ENCODE data around the gene C11orf58.

Gene C11orf58

DNA sequence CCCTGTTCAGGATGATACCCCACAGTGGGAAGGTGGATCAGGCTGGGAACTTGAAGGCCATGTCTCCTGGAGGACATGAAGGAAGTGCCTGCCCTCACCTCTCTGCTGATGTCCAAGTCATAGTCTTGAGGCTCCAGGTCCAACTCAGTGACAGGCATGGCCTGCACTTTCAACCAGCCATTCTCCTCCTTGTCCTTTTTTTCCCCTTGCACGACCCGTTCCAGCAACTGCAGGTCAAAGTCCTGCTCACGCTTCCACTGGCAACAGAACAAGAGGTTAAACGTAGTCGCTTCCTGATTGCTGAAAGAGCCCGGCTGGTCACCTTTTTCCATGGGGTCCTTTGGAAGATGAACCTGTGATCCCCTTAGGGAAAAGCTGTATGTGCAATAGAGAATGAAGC, 47.7 kb downstream of the C11orf58 start:
- TF ChIP-seq EZH2phosphoT487 (IDR thresholded peaks at IDR 0.05; ENCODE audit: low read depth), result no peak
- Histone ChIP-seq H3K36me3 (replicated peaks; ENCODE audit: low read depth, low read length) (no peaks in the 10 kb centered on the region), H4K20me1 (ENCODE audit: insufficient read depth, low read length) (no peaks in the 10 kb centered on the region), H3K9me3 (ENCODE audit: insufficient read depth, low read length) (no peaks in the 10 kb centered on the region), H3K27me3 (ENCODE audit: low read depth, low read length) (no peaks in the 10 kb centered on the region), H3K4me3 (ENCODE audit: low read length) (no peak overlapping the region), H3K4me2 (ENCODE audit: low read length) (no peak overlapping the region), H3K79me2 (ENCODE audit: low read length) (no peaks in the 10 kb centered on the region), H3K9ac (ENCODE audit: low read length) (no peak overlapping the region), H3K27ac (ENCODE audit: low read length) (no peak overlapping the region), H3K4me1 (ENCODE audit: low read length) (no peaks in the 10 kb centered on the region), H2AFZ (ENCODE audit: low read depth, low read length) (no peak overlapping the region)

DNA sequence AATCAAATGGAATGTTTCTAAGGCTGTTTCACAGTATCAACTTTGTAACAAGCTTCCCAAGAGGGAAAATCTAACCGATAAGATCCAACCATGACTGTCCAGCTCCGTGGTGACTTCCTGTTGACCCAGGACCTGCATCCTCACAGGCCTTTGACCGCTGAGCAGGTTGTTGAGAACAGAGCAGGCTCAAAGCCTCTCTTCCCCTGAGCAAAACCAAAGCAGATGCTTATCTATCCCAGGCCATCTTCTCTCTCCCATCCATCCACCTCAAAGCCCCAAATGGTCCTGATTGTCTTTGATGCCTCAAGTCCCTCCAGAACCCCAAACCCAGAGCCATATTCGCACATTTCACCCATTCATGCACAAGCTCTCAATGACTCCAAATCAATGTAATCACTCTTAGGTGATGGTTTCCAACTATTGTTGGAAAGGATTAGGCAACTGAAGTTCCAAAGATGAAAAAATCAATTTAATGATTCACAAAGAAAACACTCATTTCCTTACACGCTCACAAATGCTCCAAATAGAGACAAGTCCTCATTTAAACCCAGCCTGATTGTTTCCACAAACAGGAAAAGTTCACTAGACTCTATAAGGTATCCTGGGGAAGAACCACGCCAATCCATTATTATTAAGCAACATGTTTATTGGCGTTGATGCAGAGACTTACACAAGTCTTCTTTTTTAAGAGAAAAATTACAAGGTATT, 48.7 kb downstream of the C11orf58 start:
- H3K27me3 ChIP-seq (ENCODE audit: low read depth, low read length), result no peaks in the 10 kb centered on the region
- no peak overlapping the region for H2AFZ ChIP-seq (ENCODE audit: low read depth, low read length)
- no peaks in the 10 kb centered on the region for H3K36me3 ChIP-seq (replicated peaks; ENCODE audit: low read depth, low read length)
- no peak overlapping the region for H3K4me2 ChIP-seq (ENCODE audit: low read length)
- H3K27ac ChIP-seq (ENCODE audit: low read length), result no peak overlapping the region
- H3K9me3 ChIP-seq (ENCODE audit: insufficient read depth, low read length), result no peaks in the 10 kb centered on the region
- TF ChIP-seq, protein P1, sequence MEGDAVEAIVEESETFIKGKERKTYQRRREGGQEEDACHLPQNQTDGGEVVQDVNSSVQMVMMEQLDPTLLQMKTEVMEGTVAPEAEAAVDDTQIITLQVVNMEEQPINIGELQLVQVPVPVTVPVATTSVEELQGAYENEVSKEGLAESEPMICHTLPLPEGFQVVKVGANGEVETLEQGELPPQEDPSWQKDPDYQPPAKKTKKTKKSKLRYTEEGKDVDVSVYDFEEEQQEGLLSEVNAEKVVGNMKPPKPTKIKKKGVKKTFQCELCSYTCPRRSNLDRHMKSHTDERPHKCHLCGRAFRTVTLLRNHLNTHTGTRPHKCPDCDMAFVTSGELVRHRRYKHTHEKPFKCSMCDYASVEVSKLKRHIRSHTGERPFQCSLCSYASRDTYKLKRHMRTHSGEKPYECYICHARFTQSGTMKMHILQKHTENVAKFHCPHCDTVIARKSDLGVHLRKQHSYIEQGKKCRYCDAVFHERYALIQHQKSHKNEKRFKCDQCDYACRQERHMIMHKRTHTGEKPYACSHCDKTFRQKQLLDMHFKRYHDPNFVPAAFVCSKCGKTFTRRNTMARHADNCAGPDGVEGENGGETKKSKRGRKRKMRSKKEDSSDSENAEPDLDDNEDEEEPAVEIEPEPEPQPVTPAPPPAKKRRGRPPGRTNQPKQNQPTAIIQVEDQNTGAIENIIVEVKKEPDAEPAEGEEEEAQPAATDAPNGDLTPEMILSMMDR (IDR thresholded peaks at IDR 0.05; ENCODE audit: low read depth, low read length), result no peak
- TF ChIP-seq EZH2phosphoT487 (IDR thresholded peaks at IDR 0.05; ENCODE audit: low read depth), result no peak
- no peak overlapping the region for H3K9ac ChIP-seq (ENCODE audit: low read length)
- no peaks in the 10 kb centered on the region for H4K20me1 ChIP-seq (ENCODE audit: insufficient read depth, low read length)
- H3K4me3 ChIP-seq (ENCODE audit: low read length), result no peak overlapping the region
- H3K79me2 ChIP-seq (ENCODE audit: low read length), result no peaks in the 10 kb centered on the region
- H3K4me1 ChIP-seq (ENCODE audit: low read length), result no peaks in the 10 kb centered on the region

DNA sequence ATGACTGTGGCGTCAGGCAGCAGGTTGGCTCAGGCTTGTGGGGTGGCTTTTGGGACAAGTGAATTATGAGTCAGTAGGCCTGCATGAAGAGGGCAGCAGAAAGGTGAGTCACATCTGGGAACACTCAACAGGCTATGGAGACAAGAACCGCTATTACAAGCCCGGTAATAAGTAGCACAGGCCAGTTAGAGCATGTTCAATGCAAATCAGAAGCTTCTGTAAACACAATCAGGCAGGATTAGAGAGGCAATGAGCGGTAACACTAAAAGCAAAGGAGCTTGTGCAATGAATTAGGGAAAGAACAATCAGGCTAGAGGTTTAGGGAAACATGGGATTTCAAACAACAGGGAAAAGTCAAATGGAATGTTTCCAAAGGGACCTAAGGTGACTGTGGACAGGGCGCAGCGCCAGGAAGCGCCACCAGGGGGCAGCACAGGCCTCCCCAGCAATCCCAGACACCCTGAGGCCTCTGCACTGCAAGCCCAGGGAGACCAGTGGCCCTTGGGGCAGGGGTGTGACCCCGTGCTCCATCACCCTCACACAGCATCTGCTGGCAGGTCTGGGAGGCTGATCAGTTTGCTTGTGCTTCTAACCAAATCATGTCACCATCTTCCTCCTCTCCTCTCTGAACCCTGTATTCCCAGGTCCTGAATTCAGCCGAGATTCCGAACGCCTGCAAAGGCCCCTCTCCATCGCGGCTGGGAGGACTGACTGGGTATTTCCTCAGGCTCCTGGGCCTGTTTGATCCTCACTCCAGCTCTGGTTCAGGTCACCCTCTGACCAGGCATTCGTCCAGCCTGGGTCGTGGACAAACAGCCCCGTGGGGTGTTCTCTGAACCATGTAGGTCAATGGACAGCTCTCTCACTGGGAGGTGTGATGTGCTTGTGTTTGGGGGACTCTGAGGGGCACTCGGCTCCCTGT, 50.0 kb downstream of the C11orf58 start:
- H3K4me3 ChIP-seq (ENCODE audit: low read length), result no peak overlapping the region
- no peak overlapping the region for H2AFZ ChIP-seq (ENCODE audit: low read depth, low read length)

DNA sequence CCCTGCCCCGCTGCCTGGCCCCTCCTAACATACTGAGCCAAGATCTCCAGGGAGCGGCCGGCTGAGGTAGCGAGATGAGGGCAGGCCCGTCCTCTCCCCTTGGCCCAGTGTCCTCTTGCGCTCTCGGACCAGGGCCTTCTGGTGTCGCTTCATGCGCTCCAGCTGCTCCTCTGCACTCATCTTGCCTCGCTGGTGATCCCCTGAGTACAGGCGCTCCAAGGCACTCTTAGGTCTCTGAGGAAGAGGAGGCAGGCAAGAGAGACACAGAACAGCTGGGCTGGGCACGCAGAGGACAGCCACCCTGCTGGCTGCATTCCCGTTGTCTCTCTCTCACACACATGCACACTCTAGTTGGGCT, 50.6 kb downstream of the C11orf58 start:
- Histone ChIP-seq H3K27ac (ENCODE audit: low read length) (no peak overlapping the region), H3K27me3 (ENCODE audit: low read depth, low read length) (no peaks in the 10 kb centered on the region), H3K9ac (ENCODE audit: low read length) (no peak overlapping the region), H3K4me3 (ENCODE audit: low read length) (no peak overlapping the region), H3K79me2 (ENCODE audit: low read length) (no peaks in the 10 kb centered on the region), H3K4me2 (ENCODE audit: low read length) (no peak overlapping the region), H2AFZ (ENCODE audit: low read depth, low read length) (no peak overlapping the region), H3K9me3 (ENCODE audit: insufficient read depth, low read length) (no peaks in the 10 kb centered on the region), H3K36me3 (replicated peaks; ENCODE audit: low read depth, low read length) (no peaks in the 10 kb centered on the region), H4K20me1 (ENCODE audit: insufficient read depth, low read length) (no peaks in the 10 kb centered on the region), H3K4me1 (ENCODE audit: low read length) (no peaks in the 10 kb centered on the region)
- TF ChIP-seq, protein P1 (IDR thresholded peaks at IDR 0.05; ENCODE audit: low read depth, low read length), result no peak
- no peak for TF ChIP-seq EZH2phosphoT487 (IDR thresholded peaks at IDR 0.05; ENCODE audit: low read depth)

More for the DNA sequence above, 50.0 kb downstream of the C11orf58 start:
- TF ChIP-seq EZH2phosphoT487 (IDR thresholded peaks at IDR 0.05; ENCODE audit: low read depth), result no peak
- TF ChIP-seq, protein P1 (IDR thresholded peaks at IDR 0.05; ENCODE audit: low read depth, low read length), result peak; percentile 86
- Histone ChIP-seq H3K27me3 (ENCODE audit: low read depth, low read length) (no peaks in the 10 kb centered on the region), H3K9me3 (ENCODE audit: insufficient read depth, low read length) (no peaks in the 10 kb centered on the region), H4K20me1 (ENCODE audit: insufficient read depth, low read length) (no peaks in the 10 kb centered on the region), H3K36me3 (replicated peaks; ENCODE audit: low read depth, low read length) (no peaks in the 10 kb centered on the region), H3K79me2 (ENCODE audit: low read length) (no peaks in the 10 kb centered on the region), H3K27ac (ENCODE audit: low read length) (no peak overlapping the region), H3K9ac (ENCODE audit: low read length) (no peak overlapping the region), H3K4me1 (ENCODE audit: low read length) (no peaks in the 10 kb centered on the region), H3K4me2 (ENCODE audit: low read length) (no peak overlapping the region)
